Measurements from ENCODE around the gene CDK5RAP3.

The CDK5RAP3 gene

DNA sequence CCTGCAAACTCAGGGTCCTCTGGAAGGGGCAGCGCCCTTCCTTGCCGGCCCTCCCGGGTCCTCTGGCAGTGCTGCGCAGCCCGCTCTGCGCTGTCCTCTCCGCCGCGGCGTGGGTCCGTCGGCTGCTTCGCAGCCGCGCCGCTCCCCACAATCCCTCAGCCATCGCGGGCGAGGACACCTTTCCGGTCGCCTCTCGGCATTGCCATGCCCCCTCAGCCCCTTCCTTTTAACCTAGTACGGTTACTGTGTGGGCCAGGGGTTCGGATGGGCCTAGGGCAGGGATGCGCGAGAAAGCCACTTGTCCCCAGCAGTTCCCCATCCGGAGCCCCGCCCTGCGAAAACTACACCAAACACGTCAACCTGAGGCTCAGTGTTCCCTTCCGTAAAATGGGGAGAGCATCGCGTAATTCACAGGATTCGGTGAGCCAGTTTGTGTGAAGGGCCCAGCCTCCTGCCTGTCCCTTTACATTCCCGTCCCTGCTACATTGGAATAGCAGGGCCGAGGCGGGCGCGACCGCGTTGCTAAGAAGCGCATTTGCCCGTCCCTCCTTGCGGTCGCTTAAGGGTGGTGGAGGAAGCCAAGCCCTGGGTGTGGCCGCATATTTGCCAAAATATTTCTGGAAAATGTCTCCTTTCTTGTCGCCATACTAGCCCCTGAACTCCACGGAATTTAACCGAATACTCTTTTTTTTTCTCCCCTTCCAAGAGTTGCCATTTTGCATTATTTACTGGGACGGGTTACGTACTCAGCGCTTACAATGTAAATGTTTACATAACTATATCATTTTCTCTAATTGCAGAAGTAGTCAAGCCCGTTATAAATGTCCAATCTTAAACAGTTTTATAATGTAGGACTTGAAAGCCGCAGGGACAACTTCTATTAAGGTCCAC, 53.5 kb downstream of the CDK5RAP3 start:
- no peak for DNase-seq (ENCODE audit: low spot score)

GRCh38 chr17:48025040-48025903, 54.4 kb downstream of the CDK5RAP3 start:
- peak; percentile 96 for DNase-seq (ENCODE audit: low spot score)

GRCh38 chr17:48025904-48026501, 55.1 kb downstream of the CDK5RAP3 start:
- DNase-seq (ENCODE audit: low spot score) = no peak

DNA sequence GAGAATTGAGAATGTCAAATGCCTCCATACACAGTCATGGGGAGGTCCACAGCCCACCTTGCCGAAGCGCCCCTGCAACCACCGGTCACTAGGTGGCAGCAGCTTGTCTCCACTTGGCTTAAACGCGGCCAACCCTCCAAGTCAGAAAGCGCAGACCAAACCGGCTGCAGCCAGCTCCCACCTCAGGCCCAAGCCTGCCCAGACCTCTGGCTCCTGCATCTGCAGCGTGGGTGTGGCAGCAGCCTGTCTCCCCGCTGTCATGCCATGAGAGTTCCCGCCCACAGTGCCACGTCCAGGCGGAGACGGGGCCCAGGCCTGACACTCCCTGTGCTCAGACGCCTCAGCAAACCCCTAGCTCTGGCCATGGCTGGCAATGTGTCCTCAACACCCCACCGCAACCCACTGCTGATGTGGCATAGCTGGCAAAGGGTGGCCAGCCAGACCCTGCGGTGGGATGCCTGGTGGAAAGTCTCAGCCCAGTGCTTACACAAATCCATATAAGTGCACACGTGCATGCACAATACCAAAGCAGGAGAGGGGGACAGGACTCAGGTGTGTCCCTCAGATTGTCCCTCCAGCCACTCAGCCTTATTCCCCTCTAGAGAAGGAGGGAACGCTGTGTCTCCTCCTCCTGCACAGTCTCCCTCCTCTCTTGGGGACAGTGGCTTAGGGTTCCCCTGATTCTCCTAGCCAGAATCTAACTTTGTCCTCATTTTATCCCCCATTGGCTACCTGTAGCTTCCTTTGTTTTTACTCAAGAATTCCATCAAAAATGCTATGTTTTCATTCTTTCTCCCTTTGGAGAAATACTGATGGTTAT, 55.8 kb downstream of the CDK5RAP3 start:
- peak; percentile 78 for DNase-seq (ENCODE audit: low spot score)

DNA sequence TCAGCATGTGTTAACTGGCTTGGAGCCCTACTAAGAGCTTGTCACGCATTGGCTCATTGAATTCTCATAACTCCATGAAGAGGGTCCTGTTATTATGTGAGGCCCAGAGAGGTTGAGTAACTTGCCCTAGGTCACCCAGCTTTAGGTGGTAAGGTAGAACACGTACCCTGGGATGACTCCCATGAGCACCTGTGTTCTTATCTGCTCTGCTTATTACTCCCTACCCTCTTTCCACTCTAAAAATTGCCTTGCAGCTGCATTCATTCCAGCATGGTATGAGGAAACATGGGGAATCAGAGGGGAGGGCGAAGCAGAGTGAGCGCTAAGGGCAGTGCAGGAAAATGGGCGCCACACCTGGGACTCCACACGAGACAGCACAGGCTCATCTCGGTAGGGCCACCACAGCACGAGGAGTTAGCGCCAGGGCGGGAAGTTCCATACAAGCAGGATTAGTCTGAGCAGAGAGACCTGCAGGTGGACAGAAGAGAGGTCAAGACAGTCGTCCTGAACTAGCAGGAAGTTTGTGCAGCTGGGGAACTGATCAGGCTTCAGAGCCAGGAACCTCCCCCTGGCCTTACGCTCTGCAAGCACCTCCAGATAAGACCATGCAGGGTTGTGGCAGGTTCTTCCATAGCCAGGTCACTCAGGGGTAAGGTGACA, 56.5 kb downstream of the CDK5RAP3 start:
- DNase-seq (ENCODE audit: low spot score) = no peak

GRCh38 chr17:48028736-48029135, 57.8 kb downstream of the CDK5RAP3 start:
- no peak for DNase-seq (ENCODE audit: low spot score)

GRCh38 chr17:48030531-48030930, 59.6 kb downstream of the CDK5RAP3 start:
- peak; percentile 28 for DNase-seq (ENCODE audit: low spot score)
